Measurements from ENCODE around the gene GNPTAB.

GNPTAB gene

GRCh38 chr12:101809208-101809607 lies 21.6 kb downstream of the GNPTAB start:
- in situ Hi-C loops (cut with HindIII; ENCODE audit: low sequenced_read_pairs), result no loop called here

- in situ Hi-C loops (cut with HindIII; ENCODE audit: low sequenced_read_pairs), result no loop called here
Measured at GRCh38 chr12:101806265-101806664, 24.5 kb downstream of the GNPTAB start.

GRCh38 chr12:101804409-101804808 lies 26.4 kb downstream of the GNPTAB start:
- in situ Hi-C loops (cut with HindIII; ENCODE audit: low sequenced_read_pairs), result no loop called here

DNA sequence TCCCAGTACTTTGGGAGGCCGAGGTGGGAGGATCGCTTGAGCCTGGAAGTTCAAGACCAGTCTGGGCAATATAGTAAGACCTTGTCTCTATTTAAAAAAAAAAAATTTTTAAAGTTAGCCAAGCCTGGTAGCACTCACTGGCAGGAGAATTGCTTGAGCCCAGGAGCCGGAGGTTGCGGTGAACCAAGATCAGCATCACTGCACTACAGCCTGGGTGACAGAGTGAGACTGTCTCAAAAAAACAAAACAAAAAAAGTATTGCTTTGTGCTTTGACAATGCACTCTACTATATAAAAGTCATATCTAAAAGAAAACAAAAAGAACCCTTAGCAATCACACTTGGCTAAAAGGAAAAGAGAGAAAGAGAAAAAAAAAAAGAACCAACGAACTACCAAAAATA lies 26.8 kb downstream of the GNPTAB start:
- in situ Hi-C loops (cut with HindIII; ENCODE audit: low sequenced_read_pairs), result no loop called here

GRCh38 chr12:101802486-101802885 lies 28.3 kb downstream of the GNPTAB start:
- in situ Hi-C loops (cut with HindIII; ENCODE audit: low sequenced_read_pairs), result no loop called here

- in situ Hi-C loops (cut with HindIII; ENCODE audit: low sequenced_read_pairs), result no loop called here
Measured at GRCh38 chr12:101799774-101800173, 31.0 kb downstream of the GNPTAB start.

DNA sequence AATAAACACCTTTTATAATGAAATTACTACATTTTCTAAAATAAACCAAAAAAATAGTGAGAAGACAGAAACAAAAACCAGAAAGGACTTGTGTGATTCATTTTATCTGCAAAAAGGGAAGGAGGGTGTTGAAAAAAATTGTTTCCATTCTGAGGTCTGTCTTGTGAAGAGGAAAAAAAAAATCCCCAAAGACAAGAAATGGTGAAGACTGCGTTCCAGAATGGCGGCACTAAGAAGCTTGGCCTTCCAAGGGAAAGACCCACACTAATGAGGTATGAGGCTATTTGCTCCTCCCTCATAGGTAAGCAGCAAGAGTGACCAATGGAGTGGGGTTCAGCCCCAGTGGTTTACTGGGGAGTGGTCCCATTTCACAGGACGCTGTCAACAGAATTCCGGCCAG lies 35.0 kb downstream of the GNPTAB start:
- in situ Hi-C loops (cut with HindIII; ENCODE audit: low sequenced_read_pairs), result no loop called here

- in situ Hi-C loops (cut with HindIII; ENCODE audit: low sequenced_read_pairs), result no loop called here
Measured at GRCh38 chr12:101795013-101795412, 35.7 kb downstream of the GNPTAB start.

GRCh38 chr12:101794574-101794973 lies 36.2 kb downstream of the GNPTAB start:
- in situ Hi-C loops (cut with HindIII; ENCODE audit: low sequenced_read_pairs), result no loop called here

GRCh38 chr12:101793401-101793800 lies 37.4 kb downstream of the GNPTAB start:
- in situ Hi-C loops (cut with HindIII; ENCODE audit: low sequenced_read_pairs), result no loop called here

GRCh38 chr12:101792046-101792931 lies 38.5 kb downstream of the GNPTAB start:
- in situ Hi-C loops (cut with HindIII; ENCODE audit: low sequenced_read_pairs), result no loop called here

DNA sequence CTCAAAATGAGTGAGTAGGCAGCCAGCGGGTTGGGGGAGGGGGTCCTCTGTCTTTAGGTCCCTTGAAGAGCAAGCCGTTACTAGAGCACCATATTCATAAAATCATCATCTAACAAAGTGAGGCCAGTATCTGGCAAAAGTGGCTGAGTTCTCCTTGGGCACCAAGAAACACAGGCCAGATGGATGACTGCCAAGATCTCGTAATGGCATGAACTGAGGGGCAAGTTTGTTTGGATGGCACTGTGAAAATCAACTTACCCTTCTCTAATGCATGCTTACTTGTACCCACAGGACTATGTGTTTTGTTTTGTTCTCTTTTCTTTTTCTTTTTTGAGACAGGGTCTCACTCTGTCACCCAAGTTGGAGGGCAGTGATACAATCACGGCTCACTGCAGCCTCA lies 41.6 kb downstream of the GNPTAB start:
- in situ Hi-C loops (cut with HindIII; ENCODE audit: low sequenced_read_pairs), result no loop called here

DNA sequence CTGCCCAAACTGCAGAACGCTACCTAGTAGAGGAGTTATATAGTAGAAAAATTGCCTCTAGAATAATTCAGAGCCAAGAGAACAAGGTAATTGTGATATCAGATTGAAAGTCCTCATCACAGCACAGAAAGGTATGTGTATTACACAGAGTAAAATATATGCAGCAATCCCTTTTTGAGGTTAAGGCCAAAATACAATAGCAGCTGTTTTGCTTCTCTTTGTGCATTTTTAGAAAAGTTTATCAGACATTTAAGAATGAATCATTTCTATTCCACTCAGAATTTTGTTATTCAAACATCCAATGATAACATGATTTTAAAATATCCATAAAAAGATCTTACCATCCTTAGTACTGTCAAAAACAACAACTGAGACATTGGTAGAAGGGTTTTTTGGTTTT lies 45.1 kb downstream of the GNPTAB start:
- in situ Hi-C loops (cut with HindIII; ENCODE audit: low sequenced_read_pairs), result no loop called here

GRCh38 chr12:101784376-101784775 lies 46.4 kb downstream of the GNPTAB start:
- in situ Hi-C loops (cut with HindIII; ENCODE audit: low sequenced_read_pairs), result no loop called here

DNA sequence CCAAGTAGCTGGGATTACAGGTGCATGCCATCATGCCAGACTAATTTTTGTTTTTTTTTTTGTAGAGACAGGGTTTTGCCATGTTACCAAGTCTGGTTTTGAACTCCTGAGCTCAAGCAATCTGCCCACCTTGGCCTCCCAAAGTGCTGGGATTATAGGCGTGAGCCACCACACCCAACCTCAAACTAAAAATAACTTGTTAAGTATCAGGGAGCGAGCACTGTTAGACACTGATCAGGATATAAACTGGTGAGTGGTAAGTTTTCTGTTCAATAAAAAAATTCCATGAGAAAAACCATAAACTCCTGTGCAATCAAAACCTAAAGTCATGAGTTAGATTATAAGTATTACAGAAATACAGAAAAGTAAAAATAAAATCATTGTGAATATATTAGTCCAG lies 46.9 kb downstream of the GNPTAB start:
- in situ Hi-C loops (cut with HindIII; ENCODE audit: low sequenced_read_pairs), result no loop called here

DNA sequence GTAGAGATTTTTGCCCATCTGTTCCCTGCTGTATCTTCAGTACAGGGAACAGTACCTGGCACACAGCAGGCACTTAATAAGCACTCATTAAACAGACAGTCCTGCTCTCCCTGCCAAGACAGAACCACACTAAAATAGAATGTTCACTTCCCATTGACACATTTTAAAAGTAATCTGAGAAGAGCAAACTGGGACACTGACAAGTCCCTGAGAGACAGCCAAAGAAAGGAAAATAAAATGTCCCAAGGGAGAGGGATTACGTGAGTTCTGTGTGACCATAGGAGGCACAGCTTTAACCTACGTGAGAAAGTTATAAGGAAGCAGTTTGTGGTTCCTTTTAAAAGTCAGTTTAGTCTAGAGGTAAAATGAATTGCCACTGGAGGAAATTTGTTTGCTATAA lies 47.6 kb downstream of the GNPTAB start:
- in situ Hi-C loops (cut with HindIII; ENCODE audit: low sequenced_read_pairs), result no loop called here

GRCh38 chr12:101782273-101782731 lies 48.5 kb downstream of the GNPTAB start:
- in situ Hi-C loops (cut with HindIII; ENCODE audit: low sequenced_read_pairs), result no loop called here

GRCh38 chr12:101781834-101782233 lies 48.9 kb downstream of the GNPTAB start:
- in situ Hi-C loops (cut with HindIII; ENCODE audit: low sequenced_read_pairs), result no loop called here

DNA sequence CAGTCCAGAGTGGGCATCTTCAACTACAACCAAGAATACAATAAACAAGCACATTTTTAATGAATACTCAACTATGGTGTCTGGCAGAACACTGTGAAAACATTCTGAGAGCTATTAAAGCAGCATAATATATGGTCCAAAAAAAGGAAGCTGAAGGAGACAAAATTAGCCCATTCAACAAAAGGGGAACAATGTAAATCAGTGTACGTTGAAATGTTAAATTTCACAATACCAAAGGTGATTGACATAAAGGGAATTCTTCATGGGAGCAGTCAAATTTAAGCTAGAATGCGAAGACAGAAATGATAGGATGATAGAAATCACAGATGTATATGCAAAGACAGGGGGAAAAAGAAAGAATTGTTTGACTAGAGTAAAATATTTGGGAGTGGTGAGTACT lies 50.2 kb downstream of the GNPTAB start:
- in situ Hi-C loops (cut with HindIII; ENCODE audit: low sequenced_read_pairs), result no loop called here

- in situ Hi-C loops (cut with HindIII; ENCODE audit: low sequenced_read_pairs), result no loop called here
Measured at GRCh38 chr12:101779626-101780025, 51.1 kb downstream of the GNPTAB start.

DNA sequence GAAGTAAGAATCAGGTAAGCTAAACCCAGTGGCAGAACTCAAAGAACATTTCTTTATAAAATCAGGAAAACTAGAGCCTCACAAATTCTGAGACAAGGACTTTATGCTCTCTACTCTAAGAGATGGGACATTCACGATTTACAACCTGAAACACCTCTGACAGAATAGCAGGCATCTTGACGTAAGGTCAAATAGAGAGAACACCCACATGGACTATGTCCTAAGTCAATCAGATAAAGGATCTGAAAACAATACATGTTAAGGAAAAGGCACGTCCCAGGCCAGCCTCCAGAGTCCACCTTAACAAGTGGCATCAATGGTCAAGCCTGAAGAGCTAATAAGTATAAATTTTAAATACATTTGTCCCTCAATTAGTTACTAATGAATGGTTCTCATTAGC lies 51.6 kb downstream of the GNPTAB start:
- in situ Hi-C loops (cut with HindIII; ENCODE audit: low sequenced_read_pairs), result no loop called here

GRCh38 chr12:101777978-101778377 lies 52.8 kb downstream of the GNPTAB start:
- in situ Hi-C loops (cut with HindIII; ENCODE audit: low sequenced_read_pairs), result no loop called here

DNA sequence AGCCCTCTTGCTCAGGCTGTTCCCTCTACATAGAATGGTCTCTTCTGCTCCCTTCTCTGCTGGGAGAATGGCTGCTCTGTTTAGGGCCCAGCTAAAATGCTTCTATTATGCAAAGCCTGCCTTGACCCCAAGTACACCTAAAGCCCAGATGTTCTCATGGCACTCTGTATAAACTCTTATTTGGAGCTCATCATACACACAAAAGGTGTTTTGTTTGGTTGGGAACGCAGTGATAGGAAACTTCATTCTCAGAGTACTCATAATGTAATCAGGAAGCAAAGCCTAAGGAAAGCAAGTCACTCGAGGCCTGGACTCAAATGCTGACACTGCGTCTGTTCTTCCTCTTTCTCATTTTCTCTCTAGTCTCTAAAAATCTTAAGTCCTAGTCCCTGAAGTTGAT lies 53.3 kb downstream of the GNPTAB start:
- in situ Hi-C loops (cut with HindIII; ENCODE audit: low sequenced_read_pairs), result no loop called here
